ENCODE measurements around the gene PTPRR.
A peak's percentile ranks its signal among the peaks of the same experiment; 100 is the strongest.

PTPRR gene

DNA sequence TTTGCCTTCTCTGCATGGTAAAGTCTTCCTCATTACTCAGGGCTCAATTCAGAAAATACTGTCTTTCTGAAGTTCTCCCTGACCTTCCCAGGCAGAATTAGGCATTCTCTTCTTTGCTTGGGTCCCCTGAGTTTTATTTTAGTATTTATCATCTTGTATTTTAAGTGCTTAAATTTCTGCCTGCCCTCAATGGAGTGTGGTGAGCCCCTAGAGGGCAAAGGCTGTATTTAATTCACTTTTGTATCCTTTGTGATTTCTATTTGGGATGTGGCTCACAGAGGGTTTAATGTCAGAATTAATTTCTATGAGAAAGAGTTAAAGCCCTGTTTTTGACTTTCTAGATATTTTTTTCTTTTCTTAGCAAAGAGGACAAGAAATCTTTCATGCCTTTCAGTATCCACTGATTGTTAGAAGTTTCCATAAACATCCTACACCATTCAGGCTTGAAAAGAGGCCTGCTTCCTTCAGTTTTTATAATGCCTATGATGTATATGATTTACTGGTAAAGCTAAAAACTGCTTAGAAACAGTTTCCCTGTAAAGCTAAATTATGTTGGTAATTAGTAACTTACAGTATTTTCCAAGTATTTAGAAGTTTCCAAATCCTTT, 227.8 kb downstream of the PTPRR start:
- peak; percentile 45 for DNase-seq (ENCODE audit: low spot score)

DNA sequence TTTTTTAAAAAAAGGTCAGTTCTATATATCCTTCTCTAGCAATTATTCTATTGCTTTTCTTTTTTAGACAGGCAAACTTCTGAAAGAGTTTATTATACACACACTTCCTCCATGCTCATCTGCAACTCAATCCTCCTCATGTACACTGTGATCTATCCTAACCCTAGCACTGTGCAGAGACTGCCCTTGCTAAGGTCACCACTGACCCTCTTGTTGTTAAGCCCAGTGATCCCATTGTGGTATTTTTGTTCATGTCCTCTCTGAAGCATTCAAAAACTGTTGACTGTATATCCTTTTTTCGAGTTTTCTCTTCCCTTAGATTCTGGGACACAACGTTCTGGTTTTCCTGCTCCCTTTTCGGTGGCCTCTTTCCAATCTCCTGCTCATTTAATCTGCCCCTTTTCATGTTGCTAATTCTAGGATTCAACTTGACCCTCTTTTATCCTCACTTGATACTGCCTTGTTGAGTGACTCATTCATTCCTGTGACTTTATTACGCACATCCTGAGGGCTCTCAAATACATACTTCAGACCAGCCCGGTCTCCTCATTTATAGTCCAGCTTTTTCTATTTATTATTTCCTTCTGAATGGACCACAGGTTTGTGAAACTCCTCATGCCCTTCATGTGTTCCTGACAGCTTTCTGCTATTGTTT, 229.4 kb downstream of the PTPRR start:
- no peak for DNase-seq (ENCODE audit: low spot score)

- DNase-seq (ENCODE audit: low spot score) = no peak
These were observed 233.6 kb downstream of the PTPRR start for GRCh38 chr12:70686907-70687306.

DNA sequence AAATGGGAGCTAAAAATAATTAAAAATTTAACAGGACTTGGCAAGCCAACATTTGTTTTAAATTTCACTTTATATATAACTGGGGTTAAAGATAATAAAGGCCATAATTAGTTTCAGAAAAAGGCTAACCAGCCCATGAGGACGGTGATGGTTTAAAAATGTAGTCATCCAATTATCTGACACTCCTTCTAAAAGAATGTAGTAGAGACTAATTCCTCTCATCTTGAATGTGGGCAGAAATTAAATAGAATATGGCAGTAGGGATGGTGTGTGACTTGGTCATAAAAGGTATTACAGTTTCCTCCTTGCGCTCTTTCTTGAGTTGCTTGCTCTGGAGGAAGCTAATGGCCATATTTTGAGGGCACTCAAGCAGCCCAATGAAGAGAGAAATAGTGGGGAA, 234.2 kb downstream of the PTPRR start:
- no peak for DNase-seq (ENCODE audit: low spot score)

- DNase-seq (ENCODE audit: low spot score) = no peak
These were observed 236.6 kb downstream of the PTPRR start for GRCh38 chr12:70683976-70684375.

DNA sequence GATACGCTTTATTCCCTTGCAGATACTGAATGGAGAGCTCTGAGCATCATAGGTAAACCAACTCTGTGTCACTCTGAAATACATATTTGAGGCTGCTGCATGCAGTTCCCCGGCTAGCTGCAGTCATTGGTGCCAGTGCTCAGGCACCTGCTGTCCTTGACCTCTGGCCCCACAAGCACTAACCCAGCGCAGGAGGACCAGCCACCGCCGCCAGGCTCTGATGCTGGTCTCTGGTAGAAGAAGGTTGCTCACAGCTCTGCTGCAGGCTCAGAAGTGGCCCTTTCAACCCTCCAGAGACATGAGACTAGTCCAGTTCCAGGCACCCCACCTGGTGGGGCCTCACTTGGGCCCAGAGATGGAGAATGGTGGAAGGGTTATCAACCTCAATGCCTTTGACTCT, 248.8 kb downstream of the PTPRR start:
- no peak for DNase-seq (ENCODE audit: low spot score)

GRCh38 chr12:70670948-70671347, 249.6 kb downstream of the PTPRR start:
- DNase-seq (ENCODE audit: low spot score) = no peak

GRCh38 chr12:70667253-70667652, 253.3 kb downstream of the PTPRR start:
- DNase-seq (ENCODE audit: low spot score) = no peak

- DNase-seq (ENCODE audit: low spot score) = no peak
These were observed 254.2 kb downstream of the PTPRR start for GRCh38 chr12:70666364-70666763.

- no peak for DNase-seq (ENCODE audit: low spot score)
These were observed 256.1 kb downstream of the PTPRR start for GRCh38 chr12:70664465-70664881.

DNA sequence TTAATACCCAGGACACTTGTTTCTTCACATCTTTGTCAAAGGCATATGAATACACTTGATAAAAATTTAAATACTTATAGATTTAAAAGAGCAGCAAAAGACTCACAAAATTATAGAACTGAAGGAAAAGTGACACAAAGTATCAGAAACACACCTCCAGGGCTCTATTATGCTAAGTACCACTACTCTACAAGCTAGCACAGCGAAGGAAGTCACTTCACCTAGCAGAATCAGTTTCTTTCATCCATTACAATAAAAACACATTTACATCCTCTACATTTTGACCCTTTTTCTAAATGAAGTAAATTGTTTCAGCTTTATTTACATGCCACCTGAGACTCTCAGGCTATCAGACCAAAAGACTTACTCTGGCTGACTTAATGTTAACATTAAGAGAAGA, 256.7 kb downstream of the PTPRR start:
- no peak for DNase-seq (ENCODE audit: low spot score)

DNA sequence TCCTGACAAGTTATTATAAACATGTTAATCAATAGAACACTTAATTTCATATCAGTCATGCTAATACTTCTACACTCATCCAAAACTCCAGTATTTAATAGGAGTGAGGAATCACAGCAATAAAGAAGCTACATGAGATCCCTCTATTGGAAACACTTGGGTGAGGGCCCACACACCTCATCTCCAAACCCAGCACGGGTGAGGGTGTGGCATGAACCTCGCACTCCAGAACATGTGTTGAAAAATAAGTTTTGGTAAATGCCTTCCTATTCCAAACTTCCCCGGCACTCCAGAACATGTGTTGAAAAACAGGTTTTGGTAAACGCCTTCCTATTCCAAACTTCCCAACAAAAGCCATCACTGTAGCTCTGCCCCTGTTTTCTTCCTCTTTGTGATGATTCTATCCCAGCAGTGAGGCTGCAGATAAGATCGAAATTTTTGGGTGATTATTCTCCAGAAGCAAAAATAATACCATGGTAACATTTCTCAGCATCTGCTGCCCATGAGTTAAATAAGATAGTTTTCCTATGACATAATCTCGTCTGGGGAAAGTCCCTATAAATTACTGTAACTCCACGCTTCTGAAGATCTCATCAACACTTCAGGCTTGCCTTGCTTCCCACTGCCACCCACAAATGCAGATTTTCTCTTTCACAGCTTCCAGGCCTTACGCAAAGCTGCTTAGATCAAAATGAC, 258.9 kb downstream of the PTPRR start:
- DNase-seq (ENCODE audit: low spot score) = peak; percentile 39

DNA sequence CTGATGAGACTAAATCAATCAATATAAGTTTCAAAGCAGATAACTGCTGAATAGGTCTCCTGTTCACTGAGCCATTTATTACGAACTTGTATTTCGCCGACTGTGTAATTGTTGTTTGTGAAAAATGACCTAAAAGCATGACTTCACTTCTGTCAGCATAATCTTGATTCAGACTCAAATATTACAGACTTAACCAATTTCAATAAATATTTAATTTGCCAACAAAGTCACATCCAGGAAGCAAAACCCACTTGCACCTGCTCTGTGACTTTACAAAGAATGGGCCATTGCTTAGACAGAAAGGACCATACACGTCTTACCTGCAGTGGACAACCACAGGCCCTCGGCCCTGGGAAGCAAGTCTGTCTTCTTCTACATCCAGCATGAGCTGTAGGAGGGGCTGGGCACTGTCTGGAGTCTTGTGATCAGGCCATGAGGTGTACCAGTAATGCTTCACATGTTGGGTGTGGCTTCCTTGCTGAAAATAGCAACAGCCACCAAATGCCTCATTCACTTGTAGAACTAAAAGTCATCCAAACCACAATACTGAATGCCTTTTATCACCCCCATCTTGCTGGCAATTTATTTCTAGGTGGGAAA, 259.8 kb downstream of the PTPRR start:
- peak; percentile 29 for DNase-seq (ENCODE audit: low spot score)

- DNase-seq (ENCODE audit: low spot score) = no peak
These were observed 260.4 kb downstream of the PTPRR start for GRCh38 chr12:70660002-70660604.

- no peak for DNase-seq (ENCODE audit: low spot score)
These were observed 261.4 kb downstream of the PTPRR start for GRCh38 chr12:70659077-70659606.

DNA sequence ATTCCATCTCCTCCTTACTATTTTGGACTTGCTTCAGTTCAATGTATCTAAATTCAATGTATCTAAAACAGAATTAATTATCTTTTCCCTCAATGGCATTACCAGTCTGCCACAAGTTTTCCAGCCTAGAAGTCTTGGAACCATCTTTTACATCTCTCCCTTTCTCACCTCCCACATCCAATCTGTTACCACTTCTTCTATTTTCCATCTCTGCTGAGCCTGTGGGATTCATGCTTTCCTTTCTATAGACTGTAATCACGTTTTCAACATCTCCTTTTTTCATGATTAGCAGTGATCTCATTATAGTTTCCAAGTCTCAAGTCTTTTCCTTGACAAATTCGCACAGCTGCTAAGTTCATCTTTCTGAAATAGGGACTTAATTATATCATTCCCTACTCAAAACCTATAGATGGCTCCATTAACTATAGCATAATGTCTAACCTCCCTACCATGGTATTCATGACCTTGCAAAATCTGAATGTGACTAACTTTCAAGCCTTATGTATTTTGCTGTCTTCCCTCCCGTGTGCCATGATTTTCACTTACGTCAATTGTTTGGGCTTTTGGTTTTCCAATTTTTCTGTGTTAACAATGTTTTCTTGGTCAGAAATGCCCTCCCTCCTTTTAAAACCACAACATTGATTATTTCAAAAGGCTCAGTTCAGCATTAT, 262.8 kb downstream of the PTPRR start:
- DNase-seq (ENCODE audit: low spot score) = no peak

- no peak for DNase-seq (ENCODE audit: low spot score)
These were observed 268.1 kb downstream of the PTPRR start for GRCh38 chr12:70652451-70652850.

GRCh38 chr12:70648831-70649230, 271.7 kb downstream of the PTPRR start:
- DNase-seq (ENCODE audit: low spot score) = peak; percentile 19

GRCh38 chr12:70648191-70648590, 272.3 kb downstream of the PTPRR start:
- no peak for DNase-seq (ENCODE audit: low spot score)

GRCh38 chr12:70646850-70647249, 273.7 kb downstream of the PTPRR start:
- no peak for DNase-seq (ENCODE audit: low spot score)

DNA sequence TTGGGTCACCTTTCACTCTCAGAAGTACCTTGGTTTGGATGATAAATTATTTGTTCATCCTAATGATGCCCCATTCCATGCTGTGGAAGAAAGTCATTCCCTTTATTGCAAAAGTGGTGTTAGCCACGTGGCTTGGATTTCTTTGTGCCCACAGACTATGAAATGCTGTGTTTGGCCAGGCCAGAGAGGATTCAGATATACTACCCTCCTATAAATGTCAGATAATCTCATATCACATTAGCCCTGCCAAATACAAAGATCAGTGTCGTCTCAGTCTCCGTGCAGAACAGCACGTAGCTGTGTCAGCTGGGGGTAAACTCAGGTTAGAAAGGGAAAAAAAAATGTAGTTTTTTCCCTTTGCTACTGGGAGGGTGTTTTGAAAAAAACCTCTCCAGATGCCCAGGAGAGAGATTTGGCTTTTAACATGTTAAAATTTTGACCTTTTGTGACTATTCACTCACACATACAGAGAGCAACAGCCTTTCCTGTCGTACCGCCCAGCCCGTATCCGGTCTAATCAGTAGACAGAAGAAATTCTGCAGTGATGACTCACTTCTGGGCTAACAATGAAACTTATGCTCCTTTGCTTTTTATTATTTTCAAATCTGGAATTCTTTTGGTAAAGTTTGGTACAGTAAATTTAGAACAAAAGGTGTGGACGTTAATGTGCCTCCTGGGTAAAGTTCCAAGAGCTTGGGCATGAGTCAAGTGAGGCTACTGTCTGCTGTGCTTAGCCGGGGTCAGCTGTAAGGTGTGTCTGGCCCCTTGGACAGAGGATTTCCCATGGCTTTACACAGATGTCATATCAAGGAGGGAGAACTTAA, 274.8 kb downstream of the PTPRR start:
- peak; percentile 55 for DNase-seq (ENCODE audit: low spot score)

Measured in AG08396 (cell line).